Hematopoietic multipotent progenitor cell treated with erythropoietin and hydrocortisone succinate and interleukin-3 and kit ligand, for 6 days (in vitro differentiated cells): ENCODE results near the gene OSBPL8.

ENCODE experiments used
- DNase-seq: peaks from one replicate; pipeline ENCODE4 v3.0.0-alpha.2; 2015

OSBPL8 gene

GRCh38 chr12:76464631-76465166 lies 94.9 kb downstream of the OSBPL8 start:
- no peak for DNase-seq

GRCh38 chr12:76462668-76463224 lies 96.8 kb downstream of the OSBPL8 start:
- no peak for DNase-seq

- no peak for DNase-seq
These were observed 98.8 kb downstream of the OSBPL8 start for GRCh38 chr12:76460807-76461206.

GRCh38 chr12:76457818-76458217 lies 101.8 kb downstream of the OSBPL8 start:
- no peak for DNase-seq

GRCh38 chr12:76457010-76457409 lies 102.6 kb downstream of the OSBPL8 start:
- DNase-seq: no peak

- peak; percentile 77 for DNase-seq
These were observed 103.8 kb downstream of the OSBPL8 start for GRCh38 chr12:76455582-76456345.

GRCh38 chr12:76451528-76451927 lies 108.0 kb downstream of the OSBPL8 start:
- DNase-seq: no peak

- DNase-seq: no peak
These were observed 108.9 kb downstream of the OSBPL8 start for GRCh38 chr12:76450690-76451089.

GRCh38 chr12:76449993-76450392 lies 109.6 kb downstream of the OSBPL8 start:
- no peak for DNase-seq

GRCh38 chr12:76449583-76449982 lies 110.0 kb downstream of the OSBPL8 start:
- no peak for DNase-seq

GRCh38 chr12:76449016-76449415 lies 110.6 kb downstream of the OSBPL8 start:
- DNase-seq: no peak

- no peak for DNase-seq
These were observed 113.5 kb downstream of the OSBPL8 start for GRCh38 chr12:76446090-76446489.

- no peak for DNase-seq
These were observed 114.1 kb downstream of the OSBPL8 start for GRCh38 chr12:76445462-76445861.

GRCh38 chr12:76444408-76444984 lies 115.1 kb downstream of the OSBPL8 start:
- DNase-seq: no peak

- no peak for DNase-seq
These were observed 118.6 kb downstream of the OSBPL8 start for GRCh38 chr12:76441016-76441415.

- DNase-seq: no peak
These were observed 126.8 kb downstream of the OSBPL8 start for GRCh38 chr12:76432733-76433132.

- DNase-seq: no peak
These were observed 131.5 kb downstream of the OSBPL8 start for GRCh38 chr12:76428117-76428516.

GRCh38 chr12:76426160-76426559 lies 133.4 kb downstream of the OSBPL8 start:
- DNase-seq: no peak

- DNase-seq: no peak
These were observed 134.6 kb downstream of the OSBPL8 start for GRCh38 chr12:76424941-76425340.

- no peak for DNase-seq
These were observed 136.8 kb downstream of the OSBPL8 start for GRCh38 chr12:76422543-76423438.

GRCh38 chr12:76422154-76422542 lies 137.4 kb downstream of the OSBPL8 start:
- no peak for DNase-seq

GRCh38 chr12:76421046-76421445 lies 138.5 kb downstream of the OSBPL8 start:
- DNase-seq: no peak

GRCh38 chr12:76420222-76420621 lies 139.3 kb downstream of the OSBPL8 start:
- no peak for DNase-seq
